ENCODE results near the gene POLL. TPM values are rescaled to one million over a fixed set of nuclear protein-coding genes. Genes with fewer than 3 reads are reported as not detected.

Gene POLL
- total RNA-seq, 1 experiment from 2014 or later: 36.1 TPM

- POLR2A ChIA-PET: no interaction called here
- no peak for DNase-seq (ENCODE audit: low read depth, low spot score)
- Histone ChIP-seq H3K4me3 (ENCODE audit: low read depth in 2 of 2, low read length in 2 of 2) (no peak overlapping the region), H3K27ac (ENCODE audit: low read length) (no peak overlapping the region), H3K9me3 (ENCODE audit: control insufficient read depth, insufficient read depth, low read depth, low read length) (no peaks in the 10 kb centered on the region), H3K27me3 (ENCODE audit: control insufficient read depth, insufficient read depth, low read length) (no peaks in the 10 kb centered on the region), H3K4me1 (ENCODE audit: control insufficient read depth, insufficient read depth, low read length) (no peaks in the 10 kb centered on the region), H3K36me3 (ENCODE audit: control insufficient read depth, insufficient read depth, low read length) (no peaks in the 10 kb centered on the region)
- in situ Hi-C loops (cut with HindIII; ENCODE audit: low pct_unique_long_range_greater_than_20kb, low sequenced_read_pairs): no loop called here
- no peak for TF ChIP-seq POLR2AphosphoS5 (IDR thresholded peaks at IDR 0.05; ENCODE audit: low read depth, low read length)
- CTCF ChIA-PET: interaction anchor here (0.7 kb wide), 1 partner anchor 14 kb away, joined by 4 read pairs; no protein-coding TSS in a partner anchor
- intact Hi-C loops (cut with micrococcal nuclease; ENCODE audit: unreplicated experiment): no loop called here
- no TSS peak for BruUV-seq (replicated peaks)
- no peak for ATAC-seq
Measured at GRCh38 chr10:101631821-101632475, 43.9 kb upstream of the POLL start.

- in situ Hi-C loops (cut with HindIII; ENCODE audit: low pct_unique_long_range_greater_than_20kb, low sequenced_read_pairs) (no loop called here), intact Hi-C loops (cut with micrococcal nuclease; ENCODE audit: unreplicated experiment) (no loop called here)
- H3K27me3 ChIP-seq (ENCODE audit: control insufficient read depth, insufficient read depth, low read length): no peaks in the 10 kb centered on the region
- no peaks in the 10 kb centered on the region for H3K4me1 ChIP-seq (ENCODE audit: control insufficient read depth, insufficient read depth, low read length)
- no TSS peak for BruUV-seq (replicated peaks)
- no peaks in the 10 kb centered on the region for H3K36me3 ChIP-seq (ENCODE audit: control insufficient read depth, insufficient read depth, low read length)
- ChIA-PET CTCF (no interaction called here), POLR2A (no interaction called here)
- H3K9me3 ChIP-seq (ENCODE audit: control insufficient read depth, insufficient read depth, low read depth, low read length): no peaks in the 10 kb centered on the region
- ATAC-seq (no peak), DNase-seq (ENCODE audit: low read depth, low spot score) (no peak)
- H3K27ac ChIP-seq (ENCODE audit: low read length): no peak overlapping the region
- TF ChIP-seq CTCF (IDR thresholded peaks at IDR 0.05): no peak
- H3K4me3 ChIP-seq (ENCODE audit: low read depth in 2 of 2, low read length in 2 of 2): no peak overlapping the region
Measured at GRCh38 chr10:101630633-101630920, 42.5 kb upstream of the POLL start.

GRCh38 chr10:101629837-101630632 lies 42.0 kb upstream of the POLL start:
- no peaks in the 10 kb centered on the region for H3K27me3 ChIP-seq (ENCODE audit: control insufficient read depth, insufficient read depth, low read length)
- no peaks in the 10 kb centered on the region for H3K4me1 ChIP-seq (ENCODE audit: control insufficient read depth, insufficient read depth, low read length)
- ChIA-PET POLR2A (no interaction called here), CTCF (interaction anchor here (0.6 kb wide), 1 partner anchor 413 kb away, joined by 3 read pairs; no protein-coding TSS in a partner anchor)
- TF ChIP-seq SIN3A (IDR thresholded peaks at IDR 0.05; ENCODE audit: borderline replicate concordance, insufficient read depth, low read depth, low read length) (no peak), REST (IDR thresholded peaks at IDR 0.05; ENCODE audit: insufficient read depth in 1 of 2, low read depth in 2 of 2, low read length in 1 of 2) (no peak), POLR2AphosphoS5 (IDR thresholded peaks at IDR 0.05; ENCODE audit: low read depth, low read length) (no peak), TCF7L2 (IDR thresholded peaks at IDR 0.05; ENCODE audit: low read depth, low read length) (no peak), CTCF (IDR thresholded peaks at IDR 0.05) (no peak)
- H3K27ac ChIP-seq (ENCODE audit: low read length): no peak overlapping the region
- DNase-seq (ENCODE audit: low read depth, low spot score) (no peak), ATAC-seq (no peak)
- no peaks in the 10 kb centered on the region for H3K36me3 ChIP-seq (ENCODE audit: control insufficient read depth, insufficient read depth, low read length)
- in situ Hi-C loops (cut with HindIII; ENCODE audit: low pct_unique_long_range_greater_than_20kb, low sequenced_read_pairs) (no loop called here), intact Hi-C loops (cut with micrococcal nuclease; ENCODE audit: unreplicated experiment) (no loop called here)
- no TSS peak for BruUV-seq (replicated peaks)
- no peaks in the 10 kb centered on the region for H3K9me3 ChIP-seq (ENCODE audit: control insufficient read depth, insufficient read depth, low read depth, low read length)
- H3K4me3 ChIP-seq (ENCODE audit: low read depth in 2 of 2, low read length in 2 of 2): no peak overlapping the region

All from Panc1 (cell line).